Measurements from ENCODE around the gene ZDHHC8.

ZDHHC8 gene

DNA sequence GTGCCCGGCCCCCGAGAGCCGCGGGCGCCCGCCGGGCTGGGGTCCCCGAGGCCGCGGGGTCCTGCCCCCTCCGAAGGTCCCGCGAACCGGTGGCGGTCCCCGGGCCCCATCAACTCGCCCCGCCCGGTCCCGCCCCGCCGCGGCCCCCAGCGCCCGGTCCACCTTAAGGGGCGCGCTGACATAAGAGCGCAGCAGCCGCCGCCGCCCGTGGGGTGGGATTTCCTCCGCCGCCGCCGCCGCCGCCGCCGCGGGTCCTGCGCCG, at the start of gene ZDHHC8:
Gene ZDHHC8 (plus strand): TSS at position 208 of the 262 bp plus-strand sequence. CDS start 144 bp downstream, outside the sequence.
- DNase-seq: peak; percentile 5 to 67 (median 40)

DNA sequence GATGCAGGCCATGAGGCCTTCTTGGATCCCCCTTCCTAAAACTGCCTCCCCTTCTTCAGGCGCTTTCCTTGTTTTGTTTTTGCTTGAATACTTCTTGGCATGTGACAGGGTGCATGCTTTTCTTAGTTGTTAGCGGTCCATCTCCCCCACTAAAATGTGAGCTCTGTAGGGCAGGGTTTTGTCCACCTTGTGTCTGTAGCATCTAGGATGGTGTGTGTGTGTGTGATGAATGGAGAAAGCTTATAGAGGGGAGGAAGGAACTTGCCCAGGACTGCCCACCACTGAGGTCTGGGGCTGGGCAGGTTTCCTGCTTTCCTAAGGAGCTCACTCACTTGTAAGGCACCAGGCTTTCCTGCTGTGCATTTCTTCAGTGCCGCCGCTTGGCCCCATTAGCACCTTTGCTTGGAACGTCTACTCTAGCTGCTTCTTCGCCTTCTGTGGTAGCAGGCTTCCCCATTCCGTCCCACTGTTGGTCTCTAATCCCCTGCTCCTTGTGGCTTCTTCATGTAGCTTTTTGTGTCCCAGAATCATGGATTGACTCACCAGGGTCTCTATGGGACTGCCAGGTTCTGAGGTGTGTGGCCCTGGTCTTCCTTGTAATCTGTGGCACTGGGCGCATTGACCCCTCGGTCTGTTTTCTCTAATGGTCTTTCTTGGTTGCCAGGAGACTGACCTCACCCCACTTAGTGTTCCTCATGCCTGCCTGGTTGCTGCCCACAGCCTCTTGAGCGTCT, 48.3 kb upstream of the ZDHHC8 start:
- no peak for DNase-seq

DNA sequence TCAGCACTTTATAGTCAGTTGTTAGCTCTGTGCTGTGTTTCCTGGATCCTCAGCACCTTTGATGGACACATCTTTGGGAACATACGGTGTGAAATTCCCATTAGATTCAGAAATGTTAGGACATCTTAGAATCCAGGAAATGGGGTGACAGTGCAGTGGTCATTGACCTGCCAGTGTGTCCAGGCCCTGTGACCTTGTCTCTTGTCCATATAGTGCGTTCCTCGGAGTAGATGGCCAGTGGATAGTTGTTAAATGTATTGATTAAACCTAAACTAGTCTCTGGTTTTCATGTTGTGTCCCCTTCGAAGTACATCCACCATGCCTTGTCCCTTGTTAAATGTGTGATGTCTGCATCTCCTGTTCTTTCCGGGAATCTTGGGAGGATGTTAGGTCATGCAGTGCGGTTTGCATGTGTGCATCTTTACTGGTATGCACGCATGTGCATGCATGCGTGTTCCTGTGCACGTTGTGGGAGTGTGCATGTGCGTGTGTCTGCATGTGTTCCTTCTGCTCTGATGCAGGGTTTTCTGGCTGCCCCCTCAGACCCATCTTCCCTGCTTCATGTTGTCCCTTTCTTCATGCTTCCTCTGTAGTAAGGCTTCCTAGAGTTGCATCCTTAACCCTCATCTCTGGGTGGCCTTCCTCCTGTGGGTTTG, 47.6 kb upstream of the ZDHHC8 start:
- no peak for DNase-seq

GRCh38 chr22:20084547-20085413, 46.8 kb upstream of the ZDHHC8 start:
- no peak for DNase-seq

GRCh38 chr22:20085651-20086050, 46.0 kb upstream of the ZDHHC8 start:
- DNase-seq: no peak

DNA sequence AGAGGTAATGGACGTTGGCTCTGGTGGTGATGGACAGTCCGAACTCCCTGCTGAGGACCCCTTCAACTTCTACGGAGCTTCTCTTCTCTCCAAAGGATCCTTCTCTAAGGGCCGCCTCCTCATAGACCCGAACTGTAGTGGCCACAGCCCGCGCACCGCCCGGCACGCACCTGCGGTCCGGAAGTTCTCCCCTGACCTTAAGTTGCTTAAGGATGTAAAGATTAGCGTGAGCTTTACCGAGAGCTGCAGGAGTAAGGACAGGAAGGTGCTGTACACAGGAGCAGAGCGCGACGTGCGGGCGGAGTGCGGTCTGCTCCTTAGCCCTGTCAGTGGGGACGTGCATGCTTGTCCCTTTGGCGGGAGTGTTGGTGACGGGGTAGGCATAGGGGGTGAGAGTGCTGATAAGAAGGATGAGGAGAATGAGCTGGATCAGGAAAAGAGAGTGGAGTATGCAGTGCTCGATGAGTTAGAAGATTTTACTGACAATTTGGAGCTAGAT, 45.5 kb upstream of the ZDHHC8 start:
- no peak for DNase-seq

DNA sequence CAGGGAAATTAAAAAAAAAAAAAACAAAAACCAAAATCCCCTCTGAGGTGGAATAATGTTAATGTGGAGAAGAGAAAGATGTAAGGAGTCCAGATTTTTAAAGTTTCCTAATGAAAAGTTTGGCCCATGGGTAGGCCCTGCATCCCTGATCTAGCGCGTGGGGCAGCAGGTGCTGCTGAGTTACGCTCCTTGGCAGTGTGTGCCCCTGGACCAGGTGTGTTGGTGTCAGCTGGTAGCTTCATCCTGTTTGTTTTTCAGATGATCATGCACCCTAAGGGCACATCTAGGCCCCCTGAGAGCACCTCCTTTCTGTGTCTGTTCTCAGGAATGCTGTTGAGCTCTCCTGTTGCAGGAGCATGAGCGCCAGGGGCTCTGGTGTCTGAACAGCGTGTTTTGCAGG, 44.8 kb upstream of the ZDHHC8 start:
- DNase-seq: no peak

GRCh38 chr22:20087319-20088262, 44.0 kb upstream of the ZDHHC8 start:
- DNase-seq: no peak

- DNase-seq: no peak
These were observed 43.3 kb upstream of the ZDHHC8 start for GRCh38 chr22:20088263-20088648.

GRCh38 chr22:20089226-20089976, 42.2 kb upstream of the ZDHHC8 start:
- no peak for DNase-seq

DNA sequence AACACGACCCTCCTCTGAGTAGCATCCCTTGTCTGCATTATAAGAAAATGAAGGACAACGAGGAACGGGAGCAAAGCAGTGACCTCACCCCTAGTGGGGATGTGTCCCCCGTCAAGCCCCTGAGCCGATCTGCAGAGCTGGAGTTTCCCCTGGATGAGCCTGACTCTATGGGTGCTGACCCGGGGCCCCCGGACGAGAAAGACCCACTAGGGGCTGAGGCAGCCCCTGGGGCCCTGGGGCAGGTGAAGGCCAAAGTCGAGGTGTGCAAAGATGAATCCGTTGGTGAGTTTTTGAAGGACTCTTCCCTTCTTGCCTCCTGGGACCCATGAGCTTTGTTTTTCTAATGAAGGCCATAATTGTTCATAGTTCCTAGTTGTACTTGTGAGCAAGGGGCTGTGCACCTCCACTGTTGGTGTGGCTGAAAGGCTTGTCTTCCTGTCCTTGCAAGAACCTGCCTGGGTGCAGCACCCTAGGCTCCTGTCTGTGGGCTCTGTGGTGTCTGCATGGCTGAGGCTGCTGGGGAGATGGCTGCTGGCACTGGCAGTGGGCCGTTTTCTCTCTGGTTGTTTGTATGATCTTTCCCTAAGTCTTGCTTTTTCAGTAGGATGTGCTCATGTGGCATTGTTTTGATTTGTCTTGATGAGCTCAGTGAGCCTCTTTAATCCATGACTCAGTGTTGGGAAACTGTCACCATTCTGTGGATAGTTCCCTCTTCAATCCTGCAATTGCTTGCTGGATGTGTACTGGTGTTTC, 41.5 kb upstream of the ZDHHC8 start:
- no peak for DNase-seq

DNA sequence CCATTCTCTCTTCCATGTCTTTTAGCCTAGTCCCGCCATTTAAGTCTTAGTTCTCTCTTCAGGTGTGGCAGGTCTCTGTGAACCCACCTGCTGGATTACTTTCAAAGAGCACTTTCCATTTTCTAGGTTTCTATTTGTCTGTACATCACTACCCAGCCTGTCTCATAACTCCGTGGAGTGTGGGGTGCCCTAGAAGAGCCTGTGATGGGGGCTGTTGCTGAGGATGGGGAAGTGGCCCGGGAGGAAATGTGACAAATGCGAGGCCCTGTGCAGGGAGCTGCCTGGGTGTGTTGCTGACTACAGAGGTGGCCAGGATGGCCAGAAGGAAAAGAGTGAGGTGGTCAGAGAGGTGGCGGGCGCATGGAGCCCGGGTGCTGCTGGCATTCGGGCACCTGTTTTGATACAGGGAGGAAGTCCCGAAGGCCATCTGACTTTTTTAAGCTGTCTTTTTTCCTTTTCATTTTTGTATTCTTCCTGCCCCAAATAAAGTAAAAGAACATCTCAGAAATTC, 40.8 kb upstream of the ZDHHC8 start:
- DNase-seq: no peak

- DNase-seq: no peak
These were observed 39.7 kb upstream of the ZDHHC8 start for GRCh38 chr22:20091690-20092476.

GRCh38 chr22:20092477-20092854, 39.1 kb upstream of the ZDHHC8 start:
- DNase-seq: no peak

DNA sequence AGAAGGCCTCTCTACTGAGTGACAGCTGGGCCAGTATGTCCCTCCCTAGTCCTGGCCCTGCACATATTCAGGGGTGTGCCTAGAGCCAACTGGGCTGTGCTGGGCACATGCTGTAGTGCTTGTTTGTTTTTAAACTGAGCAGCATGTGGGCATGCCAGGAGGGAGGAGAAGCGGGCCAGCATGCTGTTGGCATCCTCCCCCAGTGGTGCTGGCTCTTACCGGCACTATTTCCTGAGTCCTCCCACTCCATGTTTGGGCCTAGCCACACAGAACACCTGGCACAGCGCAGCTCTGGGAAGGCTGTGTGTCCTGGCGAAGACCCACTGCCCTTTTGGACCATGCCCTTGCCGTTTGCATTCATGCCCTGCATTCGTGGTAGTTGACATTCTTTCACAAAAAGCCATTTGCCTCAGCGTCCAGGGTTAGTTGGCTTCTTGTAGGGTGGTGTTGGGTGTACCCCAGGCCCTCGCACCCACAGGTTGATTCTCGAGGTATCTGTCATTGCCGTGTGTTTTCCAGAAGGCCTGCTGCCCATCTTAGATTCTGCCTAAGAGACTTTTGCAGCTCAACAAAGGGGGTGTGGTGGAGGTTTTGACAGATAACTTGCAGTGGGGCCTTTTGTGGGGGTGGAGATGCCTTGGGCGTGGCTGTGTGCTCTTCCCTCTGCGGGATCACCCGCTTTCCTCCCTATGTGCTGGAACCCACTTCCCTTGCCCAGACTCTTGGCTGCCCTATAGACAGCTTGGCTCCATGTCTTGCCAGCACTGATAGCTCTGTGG, 38.0 kb upstream of the ZDHHC8 start:
- no peak for DNase-seq

- no peak for DNase-seq
These were observed 37.3 kb upstream of the ZDHHC8 start for GRCh38 chr22:20094197-20094807.

DNA sequence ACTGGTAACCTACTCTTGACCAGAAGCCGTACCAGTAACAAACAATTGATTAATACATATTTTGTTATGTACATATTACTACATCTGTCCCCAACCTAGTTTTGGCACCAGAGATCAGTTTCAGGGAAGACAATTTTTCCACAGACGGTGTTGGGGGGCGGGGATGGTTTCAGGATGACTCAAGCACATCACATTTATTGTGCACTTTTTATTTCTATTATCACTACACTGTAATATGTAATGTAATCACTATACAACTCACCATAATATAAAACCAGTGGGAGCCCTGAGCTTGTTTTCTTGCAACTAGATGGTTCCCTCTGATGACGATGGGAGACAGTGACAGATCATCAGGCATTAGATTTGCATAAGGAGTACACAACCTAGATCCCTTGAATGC, 36.1 kb upstream of the ZDHHC8 start:
- no peak for DNase-seq

DNA sequence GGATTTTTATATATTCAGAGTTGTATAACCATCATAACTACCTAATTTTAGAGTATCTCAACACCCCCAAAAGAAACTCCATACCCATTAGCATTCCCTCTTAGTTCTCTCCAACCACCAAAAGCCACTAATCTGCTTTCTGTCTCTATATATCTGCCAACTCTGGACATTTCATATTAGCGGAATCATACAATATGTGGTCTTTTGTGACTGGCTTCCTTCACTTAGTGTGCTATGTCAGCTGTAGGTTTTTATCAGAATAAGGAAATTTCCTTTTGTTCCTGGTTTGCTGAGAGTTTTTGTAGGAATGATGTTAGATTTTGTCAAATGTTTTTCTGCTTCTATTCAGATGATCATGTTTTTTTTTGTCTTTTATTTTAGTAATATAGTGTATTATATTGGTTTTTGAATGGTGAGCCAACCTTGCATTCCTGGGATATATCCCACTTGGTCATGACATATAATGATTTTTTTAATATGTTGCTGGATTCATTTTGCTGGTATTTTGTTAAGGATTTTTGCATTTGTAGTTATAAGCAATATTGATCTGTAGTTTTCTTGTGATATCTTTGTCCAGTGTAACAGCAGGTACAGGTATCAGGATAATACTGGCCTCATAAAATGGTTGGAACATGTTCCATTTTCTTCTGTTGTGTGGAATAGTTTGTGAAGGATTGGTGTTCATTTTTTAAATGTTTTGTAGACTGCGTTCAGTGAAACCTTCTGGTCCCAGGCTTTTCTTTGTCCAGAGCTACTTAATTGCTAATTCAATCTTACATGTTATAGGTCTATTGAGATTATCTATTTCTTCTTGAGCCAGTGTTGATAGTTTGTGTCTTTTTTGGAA, 34.8 kb upstream of the ZDHHC8 start:
- no peak for DNase-seq

Measured in stimulated activated naive CD4-positive, alpha-beta T cell (primary cell).